PC-3 (cell line): ENCODE measurements around the gene TMEM81. TPM values are rescaled to one million over a fixed set of nuclear protein-coding genes. Genes with fewer than 3 reads are reported as not detected.

Experiments used
- ATAC-seq: fragments of 200-7000 bp; cut with Tn5 transposase; 2 replicates; pipeline ENCODE4 v1.9.1; 2020; ENCODE audit warnings: mild to moderate bottlenecking, moderate library complexity
- BruUV-seq: library from RNA; stranded (reverse); fragments of 400-500 nt; replicated peaks from 2 replicates; lab custom pipeline; 2021; lab: Mats Ljungman, UMichigan
- CTCF ChIA-PET: fragments of 300-600 bp; sonication (Branson Sonifier 250); formaldehyde crosslinking; loops from one replicate; lab custom pipeline; 2022; ENCODE audit warnings: antibody characterized with exemption; lab: Charles Lee
- POLR2A ChIA-PET: fragments of 300-600 bp; sonication (Branson Sonifier 250); formaldehyde crosslinking; loops from one replicate; lab custom pipeline; 2022; ENCODE audit warnings: antibody characterized with exemption; ENCODE audit not compliant: unreplicated experiment; lab: Charles Lee
- DNase-seq: peaks from one replicate; pipeline ENCODE4 v3.0.0-alpha.2; 2015
- H2AFZ ChIP-seq: fragments of 300-600 bp; sonication (generic); 2 replicates; pipeline ENCODE4 v1.6.0; 2016; ENCODE audit warnings: antibody characterized with exemption, low read length
- H3F3A ChIP-seq: fragments of 300-600 bp; sonication (generic); one replicate; pipeline ENCODE4 v1.6.0; 2017; ENCODE audit warnings: antibody characterized with exemption, low read length, control low read depth, mild to moderate bottlenecking; ENCODE audit not compliant: unreplicated experiment
- H3K27ac ChIP-seq: fragments of 300-600 bp; sonication (generic); 2 replicates; pipeline ENCODE4 v1.5.1; 2016; ENCODE audit warnings: mild to moderate bottlenecking, low read length
- H3K27me3 ChIP-seq: fragments of 300-600 bp; sonication (generic); 2 replicates; pipeline ENCODE4 v1.6.1; 2016; ENCODE audit warnings: low read length, mixed read lengths
- H3K36me3 ChIP-seq: fragments of 300-600 bp; sonication (generic); 2 replicates; pipeline ENCODE4 v1.6.1; 2016; ENCODE audit warnings: low read depth, mixed run types, low read length, mixed read lengths
- H3K4me1 ChIP-seq: fragments of 300-600 bp; sonication (generic); 2 replicates; pipeline ENCODE4 v1.5.1; 2016; ENCODE audit warnings: low read length; ENCODE audit not compliant: insufficient read depth
- H3K4me2 ChIP-seq: fragments of 300-600 bp; sonication (generic); 2 replicates; pipeline ENCODE4 v1.6.0; 2016; ENCODE audit warnings: low read length
- H3K4me3 ChIP-seq: fragments of 300-600 bp; sonication (generic); 2 replicates; pipeline ENCODE4 v1.5.1; 2016; ENCODE audit warnings: mild to moderate bottlenecking, low read length, mixed read lengths
- H3K79me2 ChIP-seq: fragments of 300-600 bp; sonication (generic); 2 replicates; pipeline ENCODE4 v1.6.1; 2017; ENCODE audit warnings: low read length, mixed read lengths
- H3K9ac ChIP-seq: fragments of 300-600 bp; sonication (generic); 2 replicates; pipeline ENCODE4 v1.6.0; 2016; ENCODE audit warnings: mild to moderate bottlenecking, low read length
- H3K9me2 ChIP-seq: fragments of 300-600 bp; sonication (generic); replicated peaks from 2 replicates; pipeline ENCODE4 v1.6.1; 2016; ENCODE audit warnings: mixed run types, low read length, mixed read lengths
- H3K9me3 ChIP-seq: fragments of 300-600 bp; sonication (generic); 2 replicates; pipeline ENCODE4 v1.6.1; 2016; ENCODE audit warnings: low read length, mixed read lengths
- H4K20me1 ChIP-seq: fragments of 300-600 bp; sonication (generic); 2 replicates; pipeline ENCODE4 v1.6.1; 2016; ENCODE audit warnings: low read length, mixed read lengths
- EZH2 ChIP-seq: fragments of 300-600 bp; sonication (generic); IDR thresholded peaks from one replicate; pipeline ENCODE4 v1.6.1; 2017; ENCODE audit warnings: antibody characterized with exemption, mild to moderate bottlenecking, low read length; ENCODE audit not compliant: unreplicated experiment
- EZH2phosphoT487 ChIP-seq: fragments of 300-600 bp; sonication (generic); IDR thresholded peaks from 2 replicates; pipeline ENCODE4 v1.6.1; 2018; ENCODE audit warnings: mild to moderate bottlenecking, antibody characterized with exemption, low read length, borderline replicate concordance
- intact Hi-C: fragments of 100-400 bp; cut with micrococcal nuclease; formaldehyde crosslinking; loops from 2 replicates; pipeline ENCODE4 v1.9.0; 2023
- total RNA-seq: library from RNA; depleted of rRNA; stranded (reverse); fragments of >200 nt; gene quantifications from 2 replicates; pipeline ENCODE4 v1.2.3, GENCODE V29; 2014
- TF ChIP-seq, protein P1 (sequence below): fragments of 300-600 bp; sonication (generic); conservative IDR thresholded peaks from 2 replicates; pipeline ENCODE4 v1.5.1; 2017; ENCODE audit warnings: antibody characterized with exemption, low read depth, mild to moderate bottlenecking, low read length

The TMEM81 gene
- total RNA-seq, 1 experiment from 2014 or later, result 6.3 TPM

DNA sequence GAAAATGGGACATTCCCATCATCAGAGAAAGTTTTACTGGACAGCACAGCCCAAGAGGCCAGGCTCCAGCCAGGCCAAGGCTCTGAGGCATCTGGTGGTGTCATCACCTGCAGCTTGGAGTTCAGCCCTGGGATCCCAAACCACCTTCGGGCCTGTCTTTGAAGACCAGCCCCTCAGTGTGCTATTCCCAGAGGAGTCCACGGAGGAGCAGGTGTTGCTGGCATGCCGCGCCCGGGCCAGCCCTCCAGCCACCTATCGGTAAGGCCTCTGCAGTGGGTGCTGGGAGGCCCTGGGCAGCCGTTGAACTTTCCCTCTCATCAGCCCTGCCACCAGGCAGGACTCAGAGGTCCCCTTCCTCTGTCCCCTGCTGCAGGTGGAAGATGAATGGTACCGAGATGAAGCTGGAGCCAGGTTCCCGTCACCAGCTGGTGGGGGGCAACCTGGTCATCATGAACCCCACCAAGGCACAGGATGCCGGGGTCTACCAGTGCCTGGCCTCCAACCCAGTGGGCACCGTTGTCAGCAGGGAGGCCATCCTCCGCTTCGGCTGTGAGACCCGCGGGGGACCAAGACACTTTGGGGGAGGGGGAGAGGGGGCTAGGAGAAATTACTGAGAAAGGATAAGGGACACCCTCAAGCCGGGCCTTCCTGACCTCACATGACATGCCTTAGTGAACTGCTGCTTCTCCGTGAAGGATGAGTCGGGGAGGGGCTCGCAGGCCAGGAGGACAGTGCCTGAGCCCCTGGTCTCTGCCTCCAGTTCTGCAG, 26.3 kb downstream of the TMEM81 start:
- Histone ChIP-seq H3K9me3 (no peaks in the 10 kb centered on the region), H3K27me3 (peaks cover 43% of the 10 kb centered on the region), H3K4me3 (no peak overlapping the region), H3K27ac (no peak overlapping the region), H3K4me2 (no peak overlapping the region), H3K9me2 (no peaks in the 10 kb centered on the region), H3K79me2 (no peaks in the 10 kb centered on the region), H3K9ac (no peak overlapping the region), H3K36me3 (no peaks in the 10 kb centered on the region), H3F3A (no peaks in the 10 kb centered on the region), H4K20me1 (no peaks in the 10 kb centered on the region), H3K4me1 (no peaks in the 10 kb centered on the region), H2AFZ (no peak overlapping the region)
- DNase-seq (no peak), ATAC-seq (no peak)
- TF ChIP-seq EZH2phosphoT487 (no peak), EZH2 (no peak)
- TF ChIP-seq, protein P1, sequence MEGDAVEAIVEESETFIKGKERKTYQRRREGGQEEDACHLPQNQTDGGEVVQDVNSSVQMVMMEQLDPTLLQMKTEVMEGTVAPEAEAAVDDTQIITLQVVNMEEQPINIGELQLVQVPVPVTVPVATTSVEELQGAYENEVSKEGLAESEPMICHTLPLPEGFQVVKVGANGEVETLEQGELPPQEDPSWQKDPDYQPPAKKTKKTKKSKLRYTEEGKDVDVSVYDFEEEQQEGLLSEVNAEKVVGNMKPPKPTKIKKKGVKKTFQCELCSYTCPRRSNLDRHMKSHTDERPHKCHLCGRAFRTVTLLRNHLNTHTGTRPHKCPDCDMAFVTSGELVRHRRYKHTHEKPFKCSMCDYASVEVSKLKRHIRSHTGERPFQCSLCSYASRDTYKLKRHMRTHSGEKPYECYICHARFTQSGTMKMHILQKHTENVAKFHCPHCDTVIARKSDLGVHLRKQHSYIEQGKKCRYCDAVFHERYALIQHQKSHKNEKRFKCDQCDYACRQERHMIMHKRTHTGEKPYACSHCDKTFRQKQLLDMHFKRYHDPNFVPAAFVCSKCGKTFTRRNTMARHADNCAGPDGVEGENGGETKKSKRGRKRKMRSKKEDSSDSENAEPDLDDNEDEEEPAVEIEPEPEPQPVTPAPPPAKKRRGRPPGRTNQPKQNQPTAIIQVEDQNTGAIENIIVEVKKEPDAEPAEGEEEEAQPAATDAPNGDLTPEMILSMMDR, result no peak
- CTCF ChIA-PET, result no interaction called here
- POLR2A ChIA-PET, result no interaction called here
- intact Hi-C loops, result no loop called here
- no TSS peak for BruUV-seq

DNA sequence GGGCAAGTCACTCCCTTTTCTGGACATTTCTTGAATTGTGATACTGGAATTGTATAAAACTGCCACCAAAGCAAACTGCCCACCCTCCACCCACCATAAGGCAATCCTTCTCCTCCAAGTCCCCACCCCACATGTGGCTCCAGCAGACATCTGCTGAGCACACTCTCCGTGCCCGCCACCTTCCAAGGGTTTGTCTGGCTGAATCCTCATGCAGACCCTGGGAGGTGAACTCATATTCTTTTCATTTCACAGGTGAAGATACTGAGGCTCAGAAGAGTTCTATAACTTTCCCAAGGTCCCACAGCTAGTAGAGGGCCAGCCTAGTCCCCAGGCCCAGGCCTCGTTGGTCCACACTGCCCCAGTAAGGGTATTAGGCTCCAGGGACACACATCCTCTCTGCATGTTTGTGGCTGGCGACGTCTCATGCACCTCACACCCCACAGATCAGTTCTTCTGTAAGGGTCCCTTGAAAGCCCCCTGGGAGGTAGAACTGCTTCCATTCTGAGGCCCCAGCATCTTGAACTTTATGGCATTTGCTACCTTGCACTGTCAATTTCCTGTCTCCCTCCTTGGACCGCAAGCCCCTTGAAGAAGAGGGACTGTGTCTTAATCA, 27.2 kb downstream of the TMEM81 start:
- Histone ChIP-seq H3K79me2 (no peaks in the 10 kb centered on the region), H3K9me2 (no peaks in the 10 kb centered on the region), H3K27me3 (peaks cover 52% of the 10 kb centered on the region), H4K20me1 (no peaks in the 10 kb centered on the region), H3K4me3 (no peak overlapping the region), H2AFZ (no peak overlapping the region), H3K9me3 (no peaks in the 10 kb centered on the region), H3K9ac (no peak overlapping the region), H3K4me1 (no peaks in the 10 kb centered on the region), H3K27ac (no peak overlapping the region), H3K4me2 (no peak overlapping the region), H3K36me3 (no peaks in the 10 kb centered on the region), H3F3A (no peaks in the 10 kb centered on the region)
- ChIA-PET CTCF (no interaction called here), POLR2A (no interaction called here)
- TF ChIP-seq, protein P1, result no peak
- TF ChIP-seq EZH2phosphoT487 (no peak), EZH2 (no peak)
- intact Hi-C loops, result no loop called here
- DNase-seq, result no peak
- no peak for ATAC-seq
- no TSS peak for BruUV-seq

DNA sequence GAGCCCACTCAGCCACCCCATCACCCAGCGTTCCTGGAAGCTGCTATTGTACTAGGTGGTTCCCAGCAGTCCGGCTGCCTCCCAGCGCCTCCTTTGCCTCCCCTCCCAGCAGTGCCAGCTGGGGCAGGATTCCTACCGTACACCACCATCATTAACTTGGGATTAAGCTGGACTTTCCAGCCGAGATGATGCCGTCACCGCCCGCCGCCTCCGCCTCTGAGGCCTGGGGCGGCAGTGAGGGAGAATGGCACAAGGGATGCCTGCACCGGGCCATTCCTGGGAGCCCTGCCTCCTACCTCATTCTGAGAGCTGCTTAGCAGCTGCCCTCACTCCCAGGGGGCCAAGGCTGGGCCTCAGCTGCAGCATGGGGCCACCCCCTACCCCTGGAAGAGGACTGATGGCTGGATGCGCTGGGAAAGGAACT, 28.1 kb downstream of the TMEM81 start:
- H3K4me3 ChIP-seq, result no peak overlapping the region
- no peaks in the 10 kb centered on the region for H3K9me2 ChIP-seq
- intact Hi-C loops, result no loop called here
- H3K79me2 ChIP-seq, result no peaks in the 10 kb centered on the region
- H3F3A ChIP-seq, result no peaks in the 10 kb centered on the region
- ChIA-PET CTCF (no interaction called here), POLR2A (no interaction called here)
- no peak overlapping the region for H3K27ac ChIP-seq
- H3K9ac ChIP-seq, result no peak overlapping the region
- no peaks in the 10 kb centered on the region for H4K20me1 ChIP-seq
- peaks cover 60% of the 10 kb centered on the region for H3K27me3 ChIP-seq
- no peak overlapping the region for H3K4me2 ChIP-seq
- DNase-seq (no peak), ATAC-seq (no peak)
- BruUV-seq, result no TSS peak
- H3K9me3 ChIP-seq, result no peaks in the 10 kb centered on the region
- no peaks in the 10 kb centered on the region for H3K36me3 ChIP-seq
- no peaks in the 10 kb centered on the region for H3K4me1 ChIP-seq
- no peak overlapping the region for H2AFZ ChIP-seq
- no peak for TF ChIP-seq EZH2
- no peak for TF ChIP-seq EZH2phosphoT487
- TF ChIP-seq, protein P1, result no peak
